ENCODE data around the gene PEX16. TPM values are rescaled to one million over a fixed set of nuclear protein-coding genes. Genes with fewer than 3 reads are reported as not detected.

The PEX16 gene
- total RNA-seq, 2 experiments from 2014 or later, result 41.0 to 43.9 TPM

GRCh38 chr11:45870706-45871105 is 47.0 kb downstream of the PEX16 start:
- H3K9me2 ChIP-seq (ENCODE audit: insufficient read depth, low read length), result no peaks in the 10 kb centered on the region
- H4K20me1 ChIP-seq (ENCODE audit: insufficient read depth, low read length), result no peaks in the 10 kb centered on the region
- BruUV-seq (replicated peaks), result no TSS peak
- CTCF ChIA-PET (ENCODE audit: unreplicated experiment), result interaction anchor here (0.6 kb wide), 1 partner anchor 517 kb away, joined by 3 read pairs; no protein-coding TSS in a partner anchor
- no peak for DNase-seq (ENCODE audit: low spot score)
- peaks cover 62% of the 10 kb centered on the region for H3K36me3 ChIP-seq (ENCODE audit: insufficient read depth, low read length)
- intact Hi-C loops (cut with micrococcal nuclease; ENCODE audit: unreplicated experiment), result no loop called here
- H3K4me3 ChIP-seq (ENCODE audit: low read depth, low read length, poor library complexity, severe bottlenecking), result no peak overlapping the region
- no peaks in the 10 kb centered on the region for H3K79me2 ChIP-seq (ENCODE audit: insufficient read depth, low read depth, low read length)
- H3K4me2 ChIP-seq (ENCODE audit: low read length), result no peak overlapping the region
- no peaks in the 10 kb centered on the region for H3K4me1 ChIP-seq (ENCODE audit: insufficient read depth, low read length, poor library complexity, severe bottlenecking)
- no peak overlapping the region for H3K27ac ChIP-seq (ENCODE audit: low read depth, low read length, poor library complexity, severe bottlenecking)
- TF ChIP-seq, protein P1, sequence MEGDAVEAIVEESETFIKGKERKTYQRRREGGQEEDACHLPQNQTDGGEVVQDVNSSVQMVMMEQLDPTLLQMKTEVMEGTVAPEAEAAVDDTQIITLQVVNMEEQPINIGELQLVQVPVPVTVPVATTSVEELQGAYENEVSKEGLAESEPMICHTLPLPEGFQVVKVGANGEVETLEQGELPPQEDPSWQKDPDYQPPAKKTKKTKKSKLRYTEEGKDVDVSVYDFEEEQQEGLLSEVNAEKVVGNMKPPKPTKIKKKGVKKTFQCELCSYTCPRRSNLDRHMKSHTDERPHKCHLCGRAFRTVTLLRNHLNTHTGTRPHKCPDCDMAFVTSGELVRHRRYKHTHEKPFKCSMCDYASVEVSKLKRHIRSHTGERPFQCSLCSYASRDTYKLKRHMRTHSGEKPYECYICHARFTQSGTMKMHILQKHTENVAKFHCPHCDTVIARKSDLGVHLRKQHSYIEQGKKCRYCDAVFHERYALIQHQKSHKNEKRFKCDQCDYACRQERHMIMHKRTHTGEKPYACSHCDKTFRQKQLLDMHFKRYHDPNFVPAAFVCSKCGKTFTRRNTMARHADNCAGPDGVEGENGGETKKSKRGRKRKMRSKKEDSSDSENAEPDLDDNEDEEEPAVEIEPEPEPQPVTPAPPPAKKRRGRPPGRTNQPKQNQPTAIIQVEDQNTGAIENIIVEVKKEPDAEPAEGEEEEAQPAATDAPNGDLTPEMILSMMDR (conservative IDR thresholded peaks at IDR 0.05; ENCODE audit: low read length), result no peak
- no peak for TF ChIP-seq EZH2phosphoT487 (IDR thresholded peaks at IDR 0.05; ENCODE audit: borderline replicate concordance, low read depth, low read length)
- H3K9me3 ChIP-seq (ENCODE audit: low read length), result no peaks in the 10 kb centered on the region
- H2AFZ ChIP-seq (ENCODE audit: low read length), result no peak overlapping the region
- POLR2A ChIA-PET, result interaction anchor here (0.9 kb wide), 1 partner anchor 9 kb away, joined by 3 read pairs; no protein-coding TSS in a partner anchor

DNA sequence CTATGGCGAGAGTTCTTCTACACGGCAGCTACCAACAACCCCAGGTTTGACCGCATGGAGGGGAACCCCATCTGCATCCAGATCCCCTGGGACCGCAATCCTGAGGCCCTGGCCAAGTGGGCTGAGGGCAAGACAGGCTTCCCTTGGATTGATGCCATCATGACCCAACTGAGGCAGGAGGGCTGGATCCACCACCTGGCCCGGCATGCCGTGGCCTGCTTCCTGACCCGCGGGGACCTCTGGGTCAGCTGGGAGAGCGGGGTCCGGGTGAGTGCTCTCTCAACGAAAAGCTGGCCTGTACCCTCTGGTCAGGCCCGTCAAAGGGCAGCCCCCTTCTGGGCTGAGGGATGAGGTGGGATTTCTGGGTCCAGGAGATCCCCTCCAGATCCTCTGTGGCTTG is 48.1 kb downstream of the PEX16 start:
- Histone ChIP-seq H3K9me2 (ENCODE audit: insufficient read depth, low read length) (no peaks in the 10 kb centered on the region), H3K4me3 (ENCODE audit: low read depth, low read length, poor library complexity, severe bottlenecking) (no peak overlapping the region), H3K79me2 (ENCODE audit: insufficient read depth, low read depth, low read length) (no peaks in the 10 kb centered on the region), H2AFZ (ENCODE audit: low read length) (no peak overlapping the region), H3K27ac (ENCODE audit: low read depth, low read length, poor library complexity, severe bottlenecking) (no peak overlapping the region), H4K20me1 (ENCODE audit: insufficient read depth, low read length) (no peaks in the 10 kb centered on the region), H3K4me1 (ENCODE audit: insufficient read depth, low read length, poor library complexity, severe bottlenecking) (no peaks in the 10 kb centered on the region), H3K4me2 (ENCODE audit: low read length) (no peak overlapping the region), H3K36me3 (ENCODE audit: insufficient read depth, low read length) (peaks cover 55% of the 10 kb centered on the region), H3K9me3 (ENCODE audit: low read length) (no peaks in the 10 kb centered on the region)
- intact Hi-C loops (cut with micrococcal nuclease; ENCODE audit: unreplicated experiment), result no loop called here
- no peak for DNase-seq (ENCODE audit: low spot score)
- no peak for TF ChIP-seq EZH2phosphoT487 (IDR thresholded peaks at IDR 0.05; ENCODE audit: borderline replicate concordance, low read depth, low read length)
- TF ChIP-seq, protein P1 (conservative IDR thresholded peaks at IDR 0.05; ENCODE audit: low read length), result no peak
- ChIA-PET POLR2A (no interaction called here), CTCF (ENCODE audit: unreplicated experiment) (no interaction called here)
- BruUV-seq (replicated peaks), result no TSS peak

DNA sequence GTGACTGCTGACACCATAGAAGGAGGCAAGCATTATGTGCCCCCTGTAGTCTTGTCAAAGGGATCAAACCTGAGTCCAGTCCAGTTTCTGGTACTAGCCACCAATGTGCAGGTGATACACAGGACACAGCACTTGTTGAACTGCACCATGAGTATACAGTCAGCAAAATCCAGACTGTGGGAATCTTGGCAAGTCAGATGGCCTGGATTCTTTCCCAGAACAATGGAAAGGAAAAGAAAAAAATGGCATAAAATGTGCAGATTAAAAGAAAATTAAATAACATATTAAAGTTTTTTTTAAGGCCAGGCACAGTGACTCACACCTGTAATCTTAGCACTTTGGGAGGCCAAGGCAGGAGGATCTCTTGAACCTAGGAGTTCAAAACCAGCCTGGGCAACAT is 53.6 kb downstream of the PEX16 start:
- Histone ChIP-seq H3K27ac (ENCODE audit: low read depth, low read length, poor library complexity, severe bottlenecking) (no peak overlapping the region), H3K9me3 (ENCODE audit: low read length) (no peaks in the 10 kb centered on the region), H4K20me1 (ENCODE audit: insufficient read depth, low read length) (no peaks in the 10 kb centered on the region), H3K4me3 (ENCODE audit: low read depth, low read length, poor library complexity, severe bottlenecking) (no peak overlapping the region), H3K4me1 (ENCODE audit: insufficient read depth, low read length, poor library complexity, severe bottlenecking) (no peaks in the 10 kb centered on the region), H2AFZ (ENCODE audit: low read length) (no peak overlapping the region), H3K9me2 (ENCODE audit: insufficient read depth, low read length) (no peaks in the 10 kb centered on the region), H3K79me2 (ENCODE audit: insufficient read depth, low read depth, low read length) (no peaks in the 10 kb centered on the region), H3K4me2 (ENCODE audit: low read length) (no peak overlapping the region), H3K36me3 (ENCODE audit: insufficient read depth, low read length) (peaks cover 62% of the 10 kb centered on the region)
- no TSS peak for BruUV-seq (replicated peaks)
- TF ChIP-seq, protein P1 (conservative IDR thresholded peaks at IDR 0.05; ENCODE audit: low read length), result no peak
- TF ChIP-seq EZH2phosphoT487 (IDR thresholded peaks at IDR 0.05; ENCODE audit: borderline replicate concordance, low read depth, low read length), result no peak
- no peak for DNase-seq (ENCODE audit: low spot score)
- CTCF ChIA-PET (ENCODE audit: unreplicated experiment), result no interaction called here
- intact Hi-C loops (cut with micrococcal nuclease; ENCODE audit: unreplicated experiment), result no loop called here
- POLR2A ChIA-PET, result no interaction called here

Data from OCI-LY7 (cell line).